SK-N-SH (cell line): ENCODE results near the gene COQ9. TPM values are rescaled to one million over a fixed set of nuclear protein-coding genes. Genes with fewer than 3 reads are reported as not detected.
"Not testable (repeated sequence)": the region's sequence is repeated elsewhere in the genome, so short reads cannot be mapped to it uniquely, and the experiment has no call there.

Experiments
- CTCF ChIA-PET: fragments of 300-600, 350-600 bp; formaldehyde crosslinking; extraction: SDS; loops from one replicate; lab custom pipeline; 2021; lab: Yijun Ruan, JAX
- POLR2A ChIA-PET: fragments of 350-600 bp; sonication (Branson Sonifier 250); formaldehyde crosslinking; extraction: SDS; loops from one replicate; lab custom pipeline; 2020; ENCODE audit warnings: antibody characterized with exemption, inconsistent platforms; lab: Yijun Ruan, JAX
- DNase-seq: peaks from one replicate; pipeline ENCODE4 v3.0.0; 2012
- H2AFZ ChIP-seq: fragments of 200-600 bp; sonication (generic); 2 replicates; pipeline ENCODE4 v1.8.1; 2016; ENCODE audit warnings: antibody characterized with exemption, mild to moderate bottlenecking, low read depth
- H3F3A ChIP-seq: fragments of 200-600 bp; sonication (generic); replicated peaks from 2 replicates; pipeline ENCODE3; 2016; ENCODE audit warnings: antibody characterized with exemption, mild to moderate bottlenecking; ENCODE audit not compliant: insufficient read depth
- H3K27ac ChIP-seq, 2 experiments: fragments of 200-500 bp in 1 of 2; fragments of 200-600 bp in 1 of 2; sonication (Bioruptor generic) in 1 of 2; sonication (generic), shearing (Covaris generic) in 1 of 2; 2 replicates each; pipeline versions ENCODE4 v1.5.1 to v1.6.1; 2014 to 2016; ENCODE audit warnings: low read depth in 2 of 2, inconsistent platforms in 1 of 2, low read length in 1 of 2, mild to moderate bottlenecking in 1 of 2, mixed read lengths in 1 of 2
- H3K27me3 ChIP-seq: fragments of 200-600 bp; sonication (generic), shearing (Covaris generic); 2 replicates; pipeline ENCODE4 v1.6.1; 2016; ENCODE audit warnings: mixed run types; ENCODE audit not compliant: insufficient read depth
- H3K36me3 ChIP-seq, 2 experiments: fragments of 200-500 bp in 1 of 2; fragments of 200-600 bp in 1 of 2; sonication (Bioruptor generic) in 1 of 2; sonication (generic) in 1 of 2; replicated peaks in 1 of 2; 2 replicates each; pipeline versions ENCODE3 to v1.5.1; 2014 to 2016; ENCODE audit warnings: low read length in 1 of 2, mild to moderate bottlenecking in 1 of 2; ENCODE audit not compliant: insufficient read depth in 2 of 2, control insufficient read depth in 1 of 2
- H3K4me1 ChIP-seq, 2 experiments: fragments of 200-500 bp in 1 of 2; fragments of 200-600 bp in 1 of 2; sonication (Bioruptor generic) in 1 of 2; sonication (generic), shearing (Covaris generic) in 1 of 2; 2 replicates each; pipeline versions ENCODE4 v1.5.1 to v1.6.1; 2014 to 2016; ENCODE audit warnings: low read depth in 1 of 2, low read length in 1 of 2, mixed run types in 1 of 2; ENCODE audit not compliant: insufficient read depth in 2 of 2, control insufficient read depth in 1 of 2
- H3K4me2 ChIP-seq: fragments of 200-600 bp; sonication (generic), shearing (Covaris generic); 2 replicates; pipeline ENCODE4 v1.6.1; 2017; ENCODE audit warnings: mixed run types
- H3K4me3 ChIP-seq, 2 experiments: fragments of 200-500 bp in 1 of 2; fragments of 200-600 bp in 1 of 2; sonication (Bioruptor generic) in 1 of 2; sonication (generic), shearing (Covaris generic) in 1 of 2; 2 replicates each; pipeline versions ENCODE4 v1.5.1 to v1.8.1; 2014 to 2016; ENCODE audit warnings: low read depth in 2 of 2, inconsistent platforms in 1 of 2, low read length in 1 of 2, mild to moderate bottlenecking in 1 of 2, mixed read lengths in 1 of 2, moderate library complexity in 1 of 2
- H3K79me2 ChIP-seq: fragments of 200-600 bp; sonication (generic); 2 replicates; pipeline ENCODE4 v1.8.1; 2017; ENCODE audit warnings: mild to moderate bottlenecking; ENCODE audit not compliant: insufficient read depth
- H3K9ac ChIP-seq: fragments of 200-600 bp; sonication (generic); 2 replicates; pipeline ENCODE4 v1.6.1; 2017; ENCODE audit warnings: mixed run types
- H3K9me2 ChIP-seq: fragments of 200-600 bp; sonication (generic); 2 replicates; pipeline ENCODE4 v1.6.1; 2017; ENCODE audit warnings: mixed run types
- H3K9me3 ChIP-seq: fragments of 200-600 bp; sonication (generic); 2 replicates; pipeline ENCODE4 v1.6.1; 2017; ENCODE audit warnings: mixed run types, mild to moderate bottlenecking, moderate library complexity
- H4K20me1 ChIP-seq: fragments of 200-600 bp; sonication (generic); 2 replicates; pipeline ENCODE4 v1.6.1; 2017; ENCODE audit warnings: mild to moderate bottlenecking, mixed run types; ENCODE audit not compliant: insufficient read depth
- CTCF ChIP-seq: fragments of 200-600 bp; sonication (generic); IDR thresholded peaks from 2 replicates; pipeline ENCODE4 v1.6.1; 2017; ENCODE audit warnings: antibody characterized with exemption, mild to moderate bottlenecking, moderate library complexity
- FOXM1 ChIP-seq: IDR thresholded peaks from 2 replicates; pipeline ENCODE4 v1.4.0; 2012; ENCODE audit warnings: low read depth, mild to moderate bottlenecking
- GABPA ChIP-seq: IDR thresholded peaks from 2 replicates; pipeline ENCODE4 v1.4.0; 2012; ENCODE audit warnings: low read depth, mild to moderate bottlenecking
- GATA2 ChIP-seq: sonication (generic); formaldehyde crosslinking; IDR thresholded peaks from 2 replicates; pipeline ENCODE4 v1.5.0; 2020; ENCODE audit warnings: mild to moderate bottlenecking, missing genetic modification reagents
- PBX3 ChIP-seq: IDR thresholded peaks from 2 replicates; pipeline ENCODE4; 2012
- RFX5 ChIP-seq: IDR thresholded peaks from 2 replicates; pipeline ENCODE4 v1.6.1; 2012; ENCODE audit warnings: mild to moderate bottlenecking, improper control_type of control experiment, low read length
- RXRA ChIP-seq: IDR thresholded peaks from 2 replicates; pipeline ENCODE4 v1.4.0; 2012; ENCODE audit warnings: low read depth, mild to moderate bottlenecking, borderline replicate concordance
- TAF1 ChIP-seq: IDR thresholded peaks from 2 replicates; pipeline ENCODE4 v1.6.1; 2012; ENCODE audit warnings: low read depth, mild to moderate bottlenecking, low read length, moderate library complexity, borderline replicate concordance
- USF1 ChIP-seq: IDR thresholded peaks from 2 replicates; pipeline ENCODE4 v1.4.0; 2012; ENCODE audit warnings: low read depth, borderline replicate concordance
- YY1 ChIP-seq: IDR thresholded peaks from 2 replicates; pipeline ENCODE4 v1.4.0; 2012; ENCODE audit warnings: low read depth, mild to moderate bottlenecking
- WGBS: methylation state at CpG from one replicate; pipeline ENCODE4 v1.1.6; 2017; ENCODE audit warnings: low lambda C conversion rate; 5-methylcytosine and 5-hydroxymethylcytosine counted together
- polyA plus RNA-seq, 3 experiments: library from polyadenylated mRNA; depleted of rRNA; stranded (reverse); fragments of >200 nt; gene quantifications; 2 replicates each; pipeline ENCODE4 v1.2.3, GENCODE V29; 2012

COQ9 gene
- polyA plus RNA-seq, 1 of the 3 experiments (the other 2 are of a cell fraction): 81.2 TPM

GRCh38 chr16:57435838-57436237 lies 11.4 kb upstream of the COQ9 start:
- WGBS: 100% methylated on average over 1 of the region's 1 CpG
- CTCF ChIA-PET: interaction anchor here (0.9 to 2.9 kb wide), 4 partner anchors 10 to 135 kb away, joined by 3 to 10 read pairs (median 3); no protein-coding TSS in a partner anchor

GRCh38 chr16:57439947-57440346 lies 7.3 kb upstream of the COQ9 start:
- H3K27me3 ChIP-seq, H3K9me2 ChIP-seq, DNase-seq, H3F3A ChIP-seq, H2AFZ ChIP-seq, H3K4me1 ChIP-seq, H3K9ac ChIP-seq, H3K27ac ChIP-seq, H3K4me3 ChIP-seq, H3K4me2 ChIP-seq, H3K9me3 ChIP-seq, H4K20me1 ChIP-seq, POLR2A ChIA-PET: not testable (repeated sequence)
- Histone ChIP-seq H3K36me3 (peaks cover 36 to 46% of the 10 kb centered on the region in 2 experiments), H3K79me2 (peaks cover 44% of the 10 kb centered on the region)
- 98% methylated on average over 8 of the region's 8 CpGs for WGBS
- CTCF ChIA-PET: interaction anchor here (0.7 to 2.7 kb wide), 7 partner anchors 18 to 347 kb away, joined by 3 to 9 read pairs (median 3); partner anchors contain the start of gene CPNE2

More at GRCh38 chr16:57435838-57436237, 11.4 kb upstream of the COQ9 start:
- no peaks in the 10 kb centered on the region for H3K9me3 ChIP-seq
- no peak overlapping the region for H3K27ac ChIP-seq
- no peak overlapping the region for H3K4me3 ChIP-seq
- H3K9me2 ChIP-seq: no peaks in the 10 kb centered on the region
- no peaks in the 10 kb centered on the region for H3F3A ChIP-seq
- H3K9ac ChIP-seq: no peak overlapping the region
- no peaks in the 10 kb centered on the region for H3K27me3 ChIP-seq
- no peaks in the 10 kb centered on the region for H4K20me1 ChIP-seq
- DNase-seq: no peak
- no peak for TF ChIP-seq FOXM1
- no peaks in the 10 kb centered on the region for H3K4me1 ChIP-seq
- H3K4me2 ChIP-seq: no peak overlapping the region
- peaks cover 69 to 73% of the 10 kb centered on the region in 2 experiments for H3K36me3 ChIP-seq
- H2AFZ ChIP-seq: no peak overlapping the region
- H3K79me2 ChIP-seq: peaks cover 3% of the 10 kb centered on the region; the same call in 1 of the 2 replicates
- POLR2A ChIA-PET: no interaction called here

- H3K9me3 ChIP-seq, H3K9ac ChIP-seq, DNase-seq, H3K27me3 ChIP-seq, H3K4me1 ChIP-seq, H4K20me1 ChIP-seq, H3K9me2 ChIP-seq, POLR2A ChIA-PET, H3F3A ChIP-seq, H3K4me2 ChIP-seq, H2AFZ ChIP-seq, H3K27ac ChIP-seq, H3K4me3 ChIP-seq: not testable (repeated sequence)
- peaks cover 50% of the 10 kb centered on the region for H3K79me2 ChIP-seq
- peaks cover 32 to 45% of the 10 kb centered on the region in 2 experiments for H3K36me3 ChIP-seq
- 95% methylated on average over 8 of the region's 8 CpGs for WGBS
- CTCF ChIA-PET: interaction anchor here (1.7 to 2.7 kb wide), 4 partner anchors 22 to 140 kb away, joined by 6 to 11 read pairs (median 10); partner anchors contain the start of gene POLR2C
These were observed 6.7 kb upstream of the COQ9 start for GRCh38 chr16:57440551-57440950.

- H4K20me1 ChIP-seq: no peaks in the 10 kb centered on the region
- H3K4me3 ChIP-seq: no peak overlapping the region
- no peak overlapping the region for H2AFZ ChIP-seq
- H3K9ac ChIP-seq: no peak overlapping the region
- H3K36me3 ChIP-seq: peaks cover 11 to 22% of the 10 kb centered on the region in 2 experiments
- POLR2A ChIA-PET: interaction anchor here (1.0 kb wide), 1 partner anchor 18 kb away, joined by 4 read pairs; the partner anchor contains the start of gene POLR2C
- H3K4me1 ChIP-seq: peaks cover 3 to 9% of the 10 kb centered on the region in 2 experiments; a peak in 2 of 4 replicates
- peaks cover 85% of the 10 kb centered on the region for H3K79me2 ChIP-seq
- no peak for DNase-seq
- CTCF ChIA-PET: interaction anchor here (1.4 to 9.2 kb wide), 6 partner anchors 17 to 352 kb away, joined by 3 to 53 read pairs (median 10); partner anchors contain the start of genes CPNE2 and POLR2C
- no peaks in the 10 kb centered on the region for H3F3A ChIP-seq
- H3K27ac ChIP-seq: no peak overlapping the region
- H3K9me3 ChIP-seq: no peaks in the 10 kb centered on the region; the same call in 1 of the 2 replicates
- H3K4me2 ChIP-seq: no peak overlapping the region
- 95% methylated on average over 3 of the region's 3 CpGs for WGBS
- H3K27me3 ChIP-seq: no peaks in the 10 kb centered on the region
- no peaks in the 10 kb centered on the region for H3K9me2 ChIP-seq
- TF ChIP-seq YY1: no peak
- no peak for TF ChIP-seq GATA2
- no peak for TF ChIP-seq GABPA
- no peak for TF ChIP-seq CTCF
- no peak for TF ChIP-seq TAF1
- no peak for TF ChIP-seq RFX5
- no peak for TF ChIP-seq RXRA
- no peak for TF ChIP-seq PBX3
- TF ChIP-seq USF1: no peak
These were observed 2.6 kb upstream of the COQ9 start for GRCh38 chr16:57444711-57445110.
